Psoas muscle (tissue), 8 donors: Measurements from ENCODE around the gene LRP3. TPM values are rescaled to one million over a fixed set of nuclear protein-coding genes. Genes with fewer than 3 reads are reported as not detected.

Source experiments
- ATAC-seq, 4 donors: fragments of 200-7000 bp; cut with Tn5 transposase; one replicate each; pipeline ENCODE4 v1.9.1; 2020; ENCODE audit warnings: moderate library complexity in 3 of 4, mild to moderate bottlenecking in 2 of 4
- DNase-seq, 2 donors: peaks; one replicate each; pipeline ENCODE4 v3.0.0-alpha.2; 2020
- H3K27ac ChIP-seq: fragments of 200-600 bp; one replicate; pipeline ENCODE4 v1.8.0; 2022
- H3K27me3 ChIP-seq, 3 donors: fragments of 200-600 bp in 1 of 3; one replicate each; pipeline versions ENCODE4 v1.6.1 to v1.8.0; 2013 to 2022; ENCODE audit warnings: low read length in 2 of 3, mild to moderate bottlenecking in 2 of 3, moderate library complexity in 1 of 3; ENCODE audit not compliant: insufficient read depth in 3 of 3
- H3K36me3 ChIP-seq, 2 donors: fragments of 200-600 bp in 1 of 2; one replicate each; pipeline versions ENCODE4 v1.6.1 to v1.8.0; 2013 to 2022; ENCODE audit warnings: low read depth in 1 of 2, mild to moderate bottlenecking in 1 of 2, moderate library complexity in 1 of 2; ENCODE audit not compliant: insufficient read depth in 1 of 2
- H3K4me1 ChIP-seq: fragments of 200-600 bp; one replicate; pipeline ENCODE4 v1.8.0; 2022
- H3K4me3 ChIP-seq: fragments of 200-600 bp; one replicate; pipeline ENCODE4 v1.8.0; 2022; ENCODE audit warnings: mild to moderate bottlenecking
- H3K9me3 ChIP-seq: fragments of 200-600 bp; one replicate; pipeline ENCODE4 v1.8.0; 2022
- WGBS, 3 donors: extraction: QIAGEN DNeasy Blood & Tissue Kit; methylation state at CpG; one replicate each; pipeline versions ENCODE4 v1.1.6 to v1.1.7; 2013; 5-methylcytosine and 5-hydroxymethylcytosine counted together
- intact Hi-C, 2 donors: fragments of 100-400 bp; cut with DNase I; formaldehyde crosslinking; loops; one replicate each; pipeline versions ENCODE4 v1.11.0 to v1.14.2; 2022
- polyA plus RNA-seq, 3 donors: library from polyadenylated mRNA; stranded (reverse); fragments of 200-250 nt; gene quantifications; one replicate each; pipeline ENCODE4 v1.2.3, GENCODE V29; 2013
- total RNA-seq, 4 donors: library from RNA; stranded (reverse); fragmentation: NEBNext Ultra II Directional in 2 of 4; extraction: Animal tissue kit (Norgen Biotek cat#: 25700) in 2 of 4; gene quantifications; one replicate each; pipeline versions ENCODE4 v1.2.1 to v1.2.4, GENCODE V29; 2021 to 2023
- TF ChIP-seq, protein P1 (sequence below): fragments of 200-600 bp; IDR thresholded peaks from one replicate; pipeline ENCODE4 v1.8.0; 2022; ENCODE audit warnings: antibody characterized with exemption
- donor health status: healthy with polysubstance abuse.
- donor health status: DM: no; HTN: no; CAD: no; lungs with moderate emphysema.
- donor health status: Bipolar disorder and iron deficiency.
- donor health status: healthy.
- donor health status: DM: yes; HTN: yes; CAD: no.
- donor health status: DM: no; HTN: no; CAD: no.
- donor health status: DM: no; HTN: no; CAD: no.
- donor health status: DM: yes; HTN: yes; CAD: no.

Gene LRP3
- total and polyA plus RNA-seq, 7 donors, result 10.7 to 25.1 (median 18.8) TPM

DNA sequence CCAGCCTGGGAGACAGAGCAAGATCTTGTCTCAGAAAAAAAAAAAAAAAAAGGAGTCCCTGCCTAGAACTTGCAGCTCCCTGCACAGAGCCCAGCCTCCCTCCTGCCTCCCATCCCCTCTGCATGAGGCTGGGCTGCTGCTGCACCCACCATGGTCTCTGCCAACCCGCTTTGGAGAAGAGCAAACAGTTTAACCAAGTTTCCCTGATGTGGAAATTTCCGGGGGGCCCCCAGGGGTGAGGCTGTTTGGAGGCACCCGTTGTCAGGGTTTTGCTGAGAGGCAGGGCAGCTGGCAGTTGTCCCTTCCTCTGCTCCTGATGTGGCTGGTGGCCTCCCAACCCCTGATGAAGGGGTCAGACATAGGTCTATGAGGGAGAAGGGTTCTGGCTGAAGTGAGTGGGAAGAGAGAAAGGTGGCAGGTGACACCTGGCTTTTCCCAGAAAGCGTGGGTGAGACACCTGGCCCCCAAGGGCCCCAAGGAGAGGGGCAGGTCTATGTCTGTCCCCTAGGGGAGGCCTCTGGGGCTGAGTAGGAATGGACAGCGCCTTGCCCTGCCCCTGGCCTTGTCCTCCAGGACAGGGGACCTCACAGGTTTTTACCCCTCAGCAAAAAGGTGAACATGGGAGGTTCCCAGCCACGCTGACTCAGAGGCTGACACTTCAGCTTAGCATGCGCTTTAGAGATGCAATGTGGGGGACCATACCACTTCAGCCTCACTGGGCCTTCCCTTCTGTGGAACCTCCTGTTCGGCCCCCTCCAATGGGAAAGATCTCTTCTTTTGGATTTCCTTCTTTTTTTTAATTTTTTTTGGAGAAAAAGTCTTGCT is 5.5 kb downstream of the LRP3 start:
- H3K4me1 ChIP-seq, result peaks cover 9% of the 10 kb centered on the region
- H3K9me3 ChIP-seq, result no peaks in the 10 kb centered on the region
- 79 to 86% (median 83%) methylated on average over 8 of the region's 8 CpGs for WGBS, 3 donors
- H3K27me3 ChIP-seq, result no peaks in the 10 kb centered on the region
- H3K27ac ChIP-seq, result no peak overlapping the region
- peaks cover 0 to 47% of the 10 kb centered on the region in 2 donors for H3K36me3 ChIP-seq
- no peak overlapping the region for H3K4me3 ChIP-seq
- intact Hi-C loops, result no loop called here
- DNase-seq, result no peak
- TF ChIP-seq, protein P1, sequence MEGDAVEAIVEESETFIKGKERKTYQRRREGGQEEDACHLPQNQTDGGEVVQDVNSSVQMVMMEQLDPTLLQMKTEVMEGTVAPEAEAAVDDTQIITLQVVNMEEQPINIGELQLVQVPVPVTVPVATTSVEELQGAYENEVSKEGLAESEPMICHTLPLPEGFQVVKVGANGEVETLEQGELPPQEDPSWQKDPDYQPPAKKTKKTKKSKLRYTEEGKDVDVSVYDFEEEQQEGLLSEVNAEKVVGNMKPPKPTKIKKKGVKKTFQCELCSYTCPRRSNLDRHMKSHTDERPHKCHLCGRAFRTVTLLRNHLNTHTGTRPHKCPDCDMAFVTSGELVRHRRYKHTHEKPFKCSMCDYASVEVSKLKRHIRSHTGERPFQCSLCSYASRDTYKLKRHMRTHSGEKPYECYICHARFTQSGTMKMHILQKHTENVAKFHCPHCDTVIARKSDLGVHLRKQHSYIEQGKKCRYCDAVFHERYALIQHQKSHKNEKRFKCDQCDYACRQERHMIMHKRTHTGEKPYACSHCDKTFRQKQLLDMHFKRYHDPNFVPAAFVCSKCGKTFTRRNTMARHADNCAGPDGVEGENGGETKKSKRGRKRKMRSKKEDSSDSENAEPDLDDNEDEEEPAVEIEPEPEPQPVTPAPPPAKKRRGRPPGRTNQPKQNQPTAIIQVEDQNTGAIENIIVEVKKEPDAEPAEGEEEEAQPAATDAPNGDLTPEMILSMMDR, result no peak
- ATAC-seq, result no peak

DNA sequence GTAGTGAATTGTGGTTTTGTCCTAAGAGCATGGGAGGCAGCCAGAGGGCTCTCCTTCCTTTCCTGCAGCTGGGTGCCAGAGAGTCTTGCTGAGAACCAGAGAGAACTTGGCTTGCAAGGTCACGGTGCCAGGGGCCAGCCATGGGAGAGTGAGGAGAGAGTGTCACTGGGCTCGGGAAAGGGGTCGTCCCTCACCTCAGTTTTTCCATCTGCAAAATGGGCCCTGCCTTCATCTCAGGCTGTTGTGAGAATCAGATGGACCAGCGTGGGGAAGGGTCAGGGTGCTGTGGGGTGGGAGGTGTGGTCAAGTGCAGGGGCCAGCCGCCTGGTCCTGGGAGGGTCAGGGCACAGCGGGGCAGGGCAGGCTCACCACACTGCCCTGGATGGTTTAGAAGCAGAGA is 7.3 kb downstream of the LRP3 start:
- Histone ChIP-seq H3K4me3 (no peak overlapping the region), H3K36me3 (peaks cover 0 to 62% of the 10 kb centered on the region in 2 donors), H3K9me3 (no peaks in the 10 kb centered on the region), H3K4me1 (no peaks in the 10 kb centered on the region), H3K27ac (no peak overlapping the region), H3K27me3 (no peaks in the 10 kb centered on the region)
- TF ChIP-seq, protein P1, result no peak
- DNase-seq (no peak), ATAC-seq (no peak)
- intact Hi-C loops, result no loop called here
- 86 to 95% (median 91%) methylated on average over 6 of the region's 6 CpGs for WGBS, 3 donors

- H3K36me3 ChIP-seq, result peaks cover 0 to 58% of the 10 kb centered on the region in 2 donors
- H3K4me3 ChIP-seq, result no peak overlapping the region
- no peak overlapping the region for H3K27ac ChIP-seq
- intact Hi-C loops, result no loop called here
- DNase-seq, result no peak
- H3K27me3 ChIP-seq, result no peaks in the 10 kb centered on the region
- ATAC-seq, result no peak
- H3K4me1 ChIP-seq, result no peaks in the 10 kb centered on the region
- WGBS, 3 donors, result 92 to 95% (median 94%) methylated on average over 15 of the region's 15 CpGs
- H3K9me3 ChIP-seq, result no peaks in the 10 kb centered on the region
- TF ChIP-seq, protein P1, result no peak
Measured at GRCh38 chr19:33201886-33202545, 7.9 kb downstream of the LRP3 start.

DNA sequence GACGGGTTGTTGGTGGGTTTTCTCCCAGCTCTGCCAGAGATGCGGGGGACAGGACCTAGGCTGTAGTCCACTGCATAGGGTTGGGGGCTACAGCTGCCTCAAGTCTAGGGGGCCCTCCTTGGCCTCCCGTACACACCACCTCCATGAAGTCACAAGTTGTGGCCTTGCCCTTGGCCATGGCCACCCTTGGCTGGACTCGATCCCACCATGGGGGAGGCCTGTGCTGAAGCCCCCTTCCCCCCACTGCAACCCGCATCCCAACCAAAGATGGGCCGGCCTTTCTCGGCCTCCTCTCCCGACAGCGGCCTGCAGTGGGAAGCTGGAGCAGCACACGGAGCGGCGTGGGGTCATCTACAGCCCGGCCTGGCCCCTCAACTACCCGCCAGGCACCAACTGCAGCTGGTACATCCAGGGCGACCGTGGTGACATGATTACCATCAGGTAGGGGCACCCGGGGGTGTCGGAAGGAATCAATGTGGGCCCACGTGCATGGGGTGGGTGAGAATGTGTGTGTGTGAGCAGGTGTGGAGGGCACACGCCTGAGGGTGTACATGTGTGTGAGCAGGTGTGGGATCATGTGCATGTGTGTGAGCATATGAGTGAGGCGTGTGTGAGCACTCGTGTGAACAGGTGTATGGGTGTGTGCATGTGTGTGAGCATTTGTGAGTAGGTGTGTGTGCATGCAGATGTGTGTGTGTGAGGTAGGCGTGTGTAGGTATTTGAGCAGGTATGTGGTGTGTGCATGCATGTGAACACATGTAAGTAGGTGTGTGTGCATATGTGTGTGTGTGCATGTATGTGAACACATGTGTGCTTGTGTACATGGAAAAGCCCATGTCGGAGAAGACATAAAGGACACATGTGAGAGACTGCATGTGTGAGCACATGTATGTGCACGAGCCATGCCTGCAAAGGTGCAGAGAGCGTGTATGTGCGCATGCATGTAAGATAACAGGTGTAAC is 8.7 kb downstream of the LRP3 start:
- ATAC-seq (no peak), DNase-seq (no peak)
- Histone ChIP-seq H3K9me3 (no peaks in the 10 kb centered on the region), H3K4me1 (no peaks in the 10 kb centered on the region), H3K27me3 (no peaks in the 10 kb centered on the region), H3K4me3 (no peak overlapping the region), H3K36me3 (peaks cover 0 to 56% of the 10 kb centered on the region in 2 donors), H3K27ac (no peak overlapping the region)
- 90 to 92% (median 91%) methylated on average over 27 of the region's 27 CpGs for WGBS, 3 donors
- TF ChIP-seq, protein P1, result no peak
- intact Hi-C loops, result no loop called here
